Stimulated activated CD8-positive, alpha-beta memory T cell treated with anti-CD3 and anti-CD28 coated beads, Interleukin-7, amount 100 ng/mL, for 1 hour (primary cell): ENCODE results near the gene UTY.
"Not testable (repeated sequence)": the region's sequence is repeated elsewhere in the genome, so short reads cannot be mapped to it uniquely, and the experiment has no call there.

Source experiments
- DNase-seq, 2 donors: peaks; one replicate each; pipeline ENCODE4 v3.0.0-alpha.2; 2020; ENCODE audit warnings: low read depth in 2 of 2

Gene UTY

GRCh38 chrY:13299411-13299810 is 180.4 kb downstream of the UTY start:
- no peak for DNase-seq

GRCh38 chrY:13296176-13296890 is 183.5 kb downstream of the UTY start:
- no peak for DNase-seq

- no peak for DNase-seq
Observed at GRCh38 chrY:13295026-13295425, 184.8 kb downstream of the UTY start.

GRCh38 chrY:13291199-13291598 is 188.6 kb downstream of the UTY start:
- DNase-seq: no peak

GRCh38 chrY:13282151-13283054 is 197.4 kb downstream of the UTY start:
- not testable (repeated sequence) for DNase-seq

- DNase-seq: no peak
Observed at GRCh38 chrY:13279561-13279960, 200.3 kb downstream of the UTY start.

GRCh38 chrY:13271706-13272105 is 208.1 kb downstream of the UTY start:
- DNase-seq: no peak

- not testable (repeated sequence) for DNase-seq
Observed at GRCh38 chrY:13253941-13254440, 225.8 kb downstream of the UTY start.

GRCh38 chrY:13250421-13250820 is 229.4 kb downstream of the UTY start:
- no peak for DNase-seq

GRCh38 chrY:13243716-13244115 is 236.1 kb downstream of the UTY start:
- no peak for DNase-seq

GRCh38 chrY:13233901-13234300 is 245.9 kb downstream of the UTY start:
- no peak for DNase-seq

- DNase-seq: no peak
Observed at GRCh38 chrY:13233118-13233517, 246.7 kb downstream of the UTY start.

GRCh38 chrY:13227354-13227953 is 252.4 kb downstream of the UTY start:
- DNase-seq: no peak

GRCh38 chrY:13210961-13211646 is 268.7 kb downstream of the UTY start:
- DNase-seq: no peak

- no peak for DNase-seq
Observed at GRCh38 chrY:13205214-13205613, 274.6 kb downstream of the UTY start.
